GM21825 (cell line): ENCODE data around the gene HDAC4.

Source experiments
- ATAC-seq: cut with Tn5 transposase; IDR thresholded peaks from one replicate; pipeline ENCODE4 v1.9.1; 2021; ENCODE audit warnings: mild to moderate bottlenecking, moderate library complexity; ENCODE audit not compliant: unreplicated experiment

HDAC4 gene

GRCh38 chr2:239026711-239027361, 374.0 kb downstream of the HDAC4 start:
- no peak for ATAC-seq

- ATAC-seq: no peak
These were observed 374.8 kb downstream of the HDAC4 start for GRCh38 chr2:239025951-239026461.

- ATAC-seq: no peak
These were observed 375.6 kb downstream of the HDAC4 start for GRCh38 chr2:239025096-239025801.

GRCh38 chr2:239024226-239024625, 376.6 kb downstream of the HDAC4 start:
- no peak for ATAC-seq

GRCh38 chr2:239022437-239023260, 378.2 kb downstream of the HDAC4 start:
- no peak for ATAC-seq

- no peak for ATAC-seq
These were observed 379.0 kb downstream of the HDAC4 start for GRCh38 chr2:239021651-239022436.

GRCh38 chr2:239021224-239021623, 379.6 kb downstream of the HDAC4 start:
- no peak for ATAC-seq

GRCh38 chr2:239020541-239021041, 380.2 kb downstream of the HDAC4 start:
- no peak for ATAC-seq

- ATAC-seq: no peak
These were observed 381.6 kb downstream of the HDAC4 start for GRCh38 chr2:239019183-239019581.

- ATAC-seq: no peak
These were observed 382.3 kb downstream of the HDAC4 start for GRCh38 chr2:239018271-239019182.

- ATAC-seq: no peak
These were observed 383.2 kb downstream of the HDAC4 start for GRCh38 chr2:239017491-239018098.

- ATAC-seq: no peak
These were observed 384.7 kb downstream of the HDAC4 start for GRCh38 chr2:239015901-239016675.

- ATAC-seq: no peak
These were observed 385.5 kb downstream of the HDAC4 start for GRCh38 chr2:239015218-239015900.

GRCh38 chr2:239014458-239015217, 386.2 kb downstream of the HDAC4 start:
- ATAC-seq: no peak

GRCh38 chr2:239013678-239013976, 387.2 kb downstream of the HDAC4 start:
- no peak for ATAC-seq

GRCh38 chr2:239012936-239013677, 387.7 kb downstream of the HDAC4 start:
- ATAC-seq: no peak

GRCh38 chr2:239012228-239012627, 388.6 kb downstream of the HDAC4 start:
- ATAC-seq: no peak
